ENCODE measurements around the gene PPP3CA. TPM values are rescaled to one million over a fixed set of nuclear protein-coding genes. Genes with fewer than 3 reads are reported as not detected.
"Not testable (repeated sequence)": the region's sequence is repeated elsewhere in the genome, so short reads cannot be mapped to it uniquely, and the experiment has no call there.

PPP3CA gene
- total and polyA plus RNA-seq, 4 experiments from 2014 or later = 5.0 to 41.8 (median 22.9) TPM

DNA sequence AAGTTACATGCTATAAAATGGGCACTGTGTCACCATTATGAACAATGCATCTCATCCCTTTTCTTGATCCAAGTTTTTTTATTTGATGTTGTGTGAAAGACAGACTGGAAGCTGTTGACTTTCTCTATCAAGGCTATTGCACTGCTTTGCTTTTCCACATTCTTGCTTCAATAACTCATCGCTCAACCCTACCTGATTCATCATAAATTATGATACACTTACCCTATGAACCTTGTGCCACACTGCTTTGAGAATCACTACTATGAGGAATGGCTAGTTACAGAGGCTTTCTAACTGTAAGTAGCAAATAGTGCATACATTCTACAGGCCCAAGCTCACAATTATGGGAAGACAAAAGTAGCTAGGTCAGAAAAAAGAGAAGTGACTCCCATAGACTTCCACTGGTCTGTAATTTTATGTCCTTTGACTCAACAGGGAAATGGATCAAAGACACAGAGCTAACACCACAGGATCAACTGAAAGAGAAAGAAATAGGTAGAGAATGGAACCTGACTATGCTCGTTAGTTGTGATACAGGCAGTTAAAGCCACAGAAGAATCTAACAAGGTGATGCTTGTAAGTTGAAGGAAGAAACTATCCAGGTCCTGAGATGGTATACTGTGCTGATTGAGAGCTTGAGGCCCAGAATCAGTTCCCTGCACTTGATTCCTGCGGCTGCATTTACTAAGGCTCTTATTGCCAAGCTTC, 163.5 kb downstream of the PPP3CA start:
- peaks cover 15 to 24% of the 10 kb centered on the region in 2 donors for H3K36me3 Mint-ChIP-seq
- ChIA-PET CTCF (ENCODE audit: partially characterized antibody) (interaction anchor here (1.0 to 1.2 kb wide), 3 partner anchors 11 to 550 kb away, joined by 3 to 4 read pairs (median 3); no protein-coding TSS in a partner anchor), POLR2A (ENCODE audit: partially characterized antibody) (interaction anchor here (0.8 kb wide), 1 partner anchor 163 kb away, joined by 3 read pairs; no protein-coding TSS in a partner anchor)
- Histone ChIP-seq H3K9me3 (ENCODE audit: control insufficient read depth in 1 of 2, low read length in 2 of 2) (no peaks in the 10 kb centered on the region), H3K27ac (ENCODE audit: low read depth, low read length) (no peak overlapping the region), H3K4me1 (ENCODE audit: insufficient read depth, low read length) (peaks cover 11% of the 10 kb centered on the region), H3K4me3 (ENCODE audit: low read length in 2 of 2) (no peak overlapping the region), H3K27me3 (ENCODE audit: insufficient read depth, low read length) (no peaks in the 10 kb centered on the region), H3K36me3 (ENCODE audit: insufficient read depth, low read length) (no peaks in the 10 kb centered on the region)
- no peaks in the 10 kb centered on the region for H3K27me3 Mint-ChIP-seq
- no peak overlapping the region for H3K4me3 Mint-ChIP-seq
- DNase-seq = no peak
- peaks cover 0 to 1% (median 0%) of the 10 kb centered on the region in 8 donors for H3K9me3 Mint-ChIP-seq
- no peak overlapping the region for H3K27ac Mint-ChIP-seq
- intact Hi-C loops (cut with micrococcal nuclease) = no loop called here
- H3K4me1 Mint-ChIP-seq = peaks cover 10 to 32% (median 21%) of the 10 kb centered on the region in 4 donors

DNA sequence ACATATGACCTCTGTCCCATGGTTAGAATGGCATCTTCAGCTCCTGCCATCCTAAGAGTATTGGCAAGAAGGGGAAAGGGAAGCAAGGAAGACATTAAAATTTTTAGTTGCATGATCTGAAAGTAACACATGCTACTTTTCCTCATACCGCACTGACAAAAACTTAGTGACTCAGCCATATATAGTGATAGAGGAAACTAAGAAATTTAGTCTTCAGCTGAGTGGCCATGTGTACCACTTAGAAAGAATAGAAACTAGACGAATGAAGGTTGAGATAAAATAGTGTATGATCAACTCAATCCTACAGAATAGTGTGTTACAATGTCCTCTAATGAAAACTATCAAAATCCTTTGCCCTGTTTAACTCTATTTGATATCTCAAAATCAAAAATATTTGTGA, 164.1 kb downstream of the PPP3CA start:
- Mint-ChIP-seq H3K27me3 (no peaks in the 10 kb centered on the region), H3K27ac (no peak overlapping the region), H3K4me1 (peaks cover 14 to 33% (median 24%) of the 10 kb centered on the region in 4 donors), H3K4me3 (no peak overlapping the region), H3K36me3 (peaks cover 15 to 24% of the 10 kb centered on the region in 2 donors), H3K9me3 (peaks cover 0 to 1% (median 0%) of the 10 kb centered on the region in 8 donors)
- intact Hi-C loops (cut with micrococcal nuclease) = no loop called here
- CTCF ChIA-PET (ENCODE audit: partially characterized antibody) = interaction anchor here (1.1 to 1.2 kb wide), 2 partner anchors 163 to 551 kb away, joined by 3 read pairs; no protein-coding TSS in a partner anchor
- Histone ChIP-seq H3K4me3 (ENCODE audit: low read length in 2 of 2) (no peak overlapping the region), H3K9me3 (ENCODE audit: control insufficient read depth in 1 of 2, low read length in 2 of 2) (no peaks in the 10 kb centered on the region), H3K4me1 (ENCODE audit: insufficient read depth, low read length) (peaks cover 6% of the 10 kb centered on the region), H3K27me3 (ENCODE audit: insufficient read depth, low read length) (no peaks in the 10 kb centered on the region), H3K27ac (ENCODE audit: low read depth, low read length) (no peak overlapping the region), H3K36me3 (ENCODE audit: insufficient read depth, low read length) (no peaks in the 10 kb centered on the region)
- POLR2A ChIA-PET (ENCODE audit: partially characterized antibody) = no interaction called here
- DNase-seq = no peak

DNA sequence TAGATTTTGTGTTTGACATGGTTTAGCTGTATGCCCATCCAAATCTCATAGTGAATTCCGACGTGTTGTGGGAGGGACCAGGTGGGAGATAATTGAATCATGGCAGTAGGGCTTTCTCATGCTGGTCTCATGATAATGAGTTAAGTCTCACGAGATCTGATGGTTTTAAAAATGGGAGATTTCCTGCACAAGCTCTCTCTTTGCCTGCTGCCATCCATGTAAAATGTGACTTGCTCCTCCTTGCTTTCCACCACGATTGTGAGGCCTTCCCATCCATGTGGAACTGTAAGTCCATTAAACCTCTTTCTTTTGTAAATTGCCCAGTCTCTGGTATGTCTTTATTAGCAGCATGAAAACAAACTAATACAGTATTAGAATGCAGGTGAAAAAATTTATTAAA, 164.6 kb downstream of the PPP3CA start:
- H3K4me3 ChIP-seq (ENCODE audit: low read length in 2 of 2); H3K4me1 ChIP-seq (ENCODE audit: insufficient read depth, low read length); H3K36me3 ChIP-seq (ENCODE audit: insufficient read depth, low read length); H3K27ac ChIP-seq (ENCODE audit: low read depth, low read length); H3K4me3 Mint-ChIP-seq; POLR2A ChIA-PET (ENCODE audit: partially characterized antibody); H3K27me3 Mint-ChIP-seq; intact Hi-C loops (cut with micrococcal nuclease); DNase-seq; CTCF ChIA-PET (ENCODE audit: partially characterized antibody); H3K27me3 ChIP-seq (ENCODE audit: insufficient read depth, low read length); H3K9me3 ChIP-seq (ENCODE audit: control insufficient read depth in 1 of 2, low read length in 2 of 2); H3K9me3 Mint-ChIP-seq: not testable (repeated sequence)
- Mint-ChIP-seq H3K4me1 (peaks cover 12 to 28% (median 21%) of the 10 kb centered on the region in 4 donors), H3K27ac (peak overlapping the region in 1 of 7 donors; percentile 44), H3K36me3 (peaks cover 15 to 24% of the 10 kb centered on the region in 2 donors)

DNA sequence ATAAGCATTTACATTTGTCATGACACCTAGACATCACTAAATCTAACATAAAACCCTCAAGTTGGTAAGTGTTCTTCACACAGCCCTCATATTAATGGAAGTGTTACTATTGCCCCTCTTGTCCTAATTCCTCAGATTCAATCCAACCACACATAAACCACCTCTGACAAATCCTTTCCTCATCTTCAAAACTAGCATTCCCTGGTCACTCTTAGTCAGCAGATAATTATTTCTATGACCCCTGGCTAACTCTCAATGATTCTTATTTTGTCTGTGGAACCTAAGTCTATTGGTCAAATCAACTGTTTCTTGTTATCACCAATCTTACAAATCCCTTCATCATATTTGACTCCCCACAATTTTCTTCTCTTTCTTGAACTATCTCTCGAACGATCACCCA, 168.6 kb downstream of the PPP3CA start:
- CTCF ChIA-PET (ENCODE audit: partially characterized antibody) = no interaction called here
- no peaks in the 10 kb centered on the region for H3K9me3 ChIP-seq (ENCODE audit: control insufficient read depth in 1 of 2, low read length in 2 of 2)
- no peak overlapping the region for H3K4me3 ChIP-seq (ENCODE audit: low read length in 2 of 2)
- no peaks in the 10 kb centered on the region for H3K36me3 ChIP-seq (ENCODE audit: insufficient read depth, low read length)
- Mint-ChIP-seq H3K36me3 (peaks cover 12 to 22% of the 10 kb centered on the region in 2 donors), H3K27me3 (no peaks in the 10 kb centered on the region), H3K4me1 (peaks cover 16 to 34% (median 26%) of the 10 kb centered on the region in 4 donors), H3K4me3 (no peak overlapping the region), H3K9me3 (peaks cover 0 to 1% (median 0%) of the 10 kb centered on the region in 8 donors), H3K27ac (no peak overlapping the region)
- no peaks in the 10 kb centered on the region for H3K27me3 ChIP-seq (ENCODE audit: insufficient read depth, low read length)
- no peaks in the 10 kb centered on the region for H3K4me1 ChIP-seq (ENCODE audit: insufficient read depth, low read length)
- no peak overlapping the region for H3K27ac ChIP-seq (ENCODE audit: low read depth, low read length)
- intact Hi-C loops (cut with micrococcal nuclease) = no loop called here
- POLR2A ChIA-PET (ENCODE audit: partially characterized antibody) = no interaction called here
- DNase-seq = no peak

DNA sequence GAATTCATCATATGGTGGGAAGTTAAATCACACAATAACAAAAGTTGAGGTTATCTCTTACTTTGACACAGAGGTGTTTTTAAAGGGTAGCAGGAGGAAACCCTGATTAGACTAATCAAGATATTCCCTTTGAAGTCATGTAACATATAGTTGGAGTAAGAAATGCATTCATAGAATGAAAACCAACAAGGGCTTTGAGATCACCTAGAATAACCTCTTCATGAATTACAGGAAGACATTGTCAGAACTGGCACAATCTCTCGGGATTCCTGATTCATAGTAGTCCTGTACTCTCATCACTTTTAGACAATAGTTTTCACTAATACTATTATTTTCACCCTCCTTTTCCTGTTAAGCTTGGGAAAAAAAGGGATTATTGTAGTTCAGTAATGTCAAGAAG, 170.2 kb downstream of the PPP3CA start:
- Histone ChIP-seq H3K9me3 (ENCODE audit: control insufficient read depth in 1 of 2, low read length in 2 of 2) (no peaks in the 10 kb centered on the region), H3K27ac (ENCODE audit: low read depth, low read length) (no peak overlapping the region), H3K27me3 (ENCODE audit: insufficient read depth, low read length) (no peaks in the 10 kb centered on the region), H3K4me3 (ENCODE audit: low read length in 2 of 2) (no peak overlapping the region), H3K4me1 (ENCODE audit: insufficient read depth, low read length) (no peaks in the 10 kb centered on the region), H3K36me3 (ENCODE audit: insufficient read depth, low read length) (no peaks in the 10 kb centered on the region)
- Mint-ChIP-seq H3K27ac (peak overlapping the region in 1 of 7 donors; percentile 14), H3K4me3 (no peak overlapping the region), H3K27me3 (no peaks in the 10 kb centered on the region), H3K4me1 (peaks cover 16 to 26% (median 21%) of the 10 kb centered on the region in 4 donors), H3K9me3 (no peaks in the 10 kb centered on the region), H3K36me3 (peaks cover 1 to 8% of the 10 kb centered on the region in 2 donors)
- CTCF ChIA-PET (ENCODE audit: partially characterized antibody) = no interaction called here
- no peak for DNase-seq
- POLR2A ChIA-PET (ENCODE audit: partially characterized antibody) = no interaction called here
- intact Hi-C loops (cut with micrococcal nuclease) = no loop called here

DNA sequence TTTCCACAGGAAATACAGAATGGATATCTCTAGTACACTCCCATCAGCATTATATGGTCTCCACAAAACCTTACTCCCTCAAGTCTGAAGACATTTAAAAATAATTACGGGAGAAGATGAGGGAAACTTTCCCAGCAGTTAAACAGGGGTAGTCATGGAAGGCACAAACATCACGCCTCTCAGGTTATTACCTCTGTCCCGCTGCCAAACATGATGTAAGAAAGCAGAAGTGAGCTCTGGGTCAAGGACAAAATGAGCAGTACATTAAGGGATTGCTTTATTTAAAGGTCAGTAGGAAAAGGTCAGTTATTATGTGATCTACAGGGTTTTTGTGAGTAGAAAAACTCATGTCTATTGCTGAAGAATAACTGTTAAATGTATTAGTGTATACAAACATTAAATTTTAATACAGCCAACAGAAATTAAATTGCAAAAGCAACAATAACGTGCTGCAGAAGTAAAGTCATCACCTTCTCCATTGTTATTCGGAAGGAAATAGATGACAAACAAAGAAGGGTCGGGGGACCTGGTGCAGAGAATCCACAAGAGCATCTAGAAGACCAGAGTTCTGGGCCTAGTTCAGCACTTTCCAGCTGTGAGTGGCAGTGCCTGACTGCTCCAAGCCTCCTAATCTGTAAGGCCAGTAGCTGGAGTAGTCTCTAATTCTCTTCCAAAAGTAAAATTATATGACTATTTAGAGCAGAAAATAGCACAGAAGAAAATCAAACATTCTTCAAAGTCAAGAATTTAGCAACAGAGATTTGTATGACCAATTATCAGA, 171.2 kb downstream of the PPP3CA start:
- Mint-ChIP-seq H3K27me3 (no peaks in the 10 kb centered on the region), H3K27ac (peak overlapping the region in 1 of 7 donors; percentile 5), H3K9me3 (no peaks in the 10 kb centered on the region), H3K4me1 (peaks cover 18 to 25% (median 22%) of the 10 kb centered on the region in 4 donors), H3K4me3 (peak overlapping the region in 1 of 8 donors; percentile 11), H3K36me3 (no peaks in the 10 kb centered on the region)
- CTCF ChIA-PET (ENCODE audit: partially characterized antibody) = interaction anchor here (1.1 to 1.8 kb wide), 2 partner anchors 10 to 554 kb away, joined by 3 to 6 read pairs; no protein-coding TSS in a partner anchor
- Histone ChIP-seq H3K4me3 (ENCODE audit: low read length in 2 of 2) (no peak overlapping the region), H3K27me3 (ENCODE audit: insufficient read depth, low read length) (no peaks in the 10 kb centered on the region), H3K27ac (ENCODE audit: low read depth, low read length) (no peak overlapping the region), H3K9me3 (ENCODE audit: control insufficient read depth in 1 of 2, low read length in 2 of 2) (no peaks in the 10 kb centered on the region), H3K36me3 (ENCODE audit: insufficient read depth, low read length) (no peaks in the 10 kb centered on the region), H3K4me1 (ENCODE audit: insufficient read depth, low read length) (no peaks in the 10 kb centered on the region)
- intact Hi-C loops (cut with micrococcal nuclease) = no loop called here
- POLR2A ChIA-PET (ENCODE audit: partially characterized antibody) = interaction anchor here (1.2 kb wide), 1 partner anchor 172 kb away, joined by 3 read pairs; the partner anchor contains the start of gene PPP3CA
- DNase-seq = no peak

All from CD4-positive, alpha-beta memory T cell (primary cell).